RWPE2 (cell line): ENCODE data around the gene NKAIN2.

ENCODE experiments used
- ATAC-seq: fragments of 200-7000 bp; cut with Tn5 transposase; 3 replicates; pipeline ENCODE4 v1.9.1; 2021; ENCODE audit warnings: low read depth
- DNase-seq: peaks from one replicate; pipeline ENCODE4 v3.0.0-alpha.2; 2020; ENCODE audit warnings: low spot score
- H3K27ac ChIP-seq: fragments of 450-650 bp; 2 replicates; pipeline ENCODE4 v1.5.1; 2017; ENCODE audit warnings: mild to moderate bottlenecking; ENCODE audit not compliant: poor library complexity, severe bottlenecking
- H3K27me3 ChIP-seq: fragments of 250-450 bp; sonication (Bioruptor Pico); 2 replicates; pipeline ENCODE4 v1.5.1; 2021; ENCODE audit warnings: mild to moderate bottlenecking, moderate library complexity; ENCODE audit not compliant: insufficient read depth, poor library complexity, severe bottlenecking
- H3K36me3 ChIP-seq: fragments of 250-450 bp; sonication (Bioruptor Pico); 2 replicates; pipeline ENCODE4 v1.5.1; 2020; ENCODE audit warnings: low read depth, mild to moderate bottlenecking, moderate library complexity
- H3K4me1 ChIP-seq: fragments of 250-450 bp; sonication (Bioruptor Pico); 2 replicates; pipeline ENCODE4 v1.5.1; 2021; ENCODE audit warnings: mild to moderate bottlenecking, moderate library complexity; ENCODE audit not compliant: insufficient read depth, poor library complexity, severe bottlenecking
- H3K4me3 ChIP-seq: fragments of 250-450 bp; sonication (Bioruptor Pico); 2 replicates; pipeline ENCODE4 v1.5.1; 2021; ENCODE audit warnings: mild to moderate bottlenecking, moderate library complexity; ENCODE audit not compliant: severe bottlenecking
- H3K9me3 ChIP-seq: fragments of 250-450 bp; sonication (Bioruptor Pico); 2 replicates; pipeline ENCODE4 v1.5.1; 2021; ENCODE audit warnings: mild to moderate bottlenecking, moderate library complexity; ENCODE audit not compliant: severe bottlenecking
- CTCF ChIP-seq: fragments of 450-650 bp; IDR thresholded peaks from one replicate; pipeline ENCODE4 v1.5.1; 2017; ENCODE audit warnings: mild to moderate bottlenecking, moderate library complexity; ENCODE audit not compliant: poor library complexity, severe bottlenecking

The NKAIN2 gene

GRCh38 chr6:124273701-124274100 lies 470.0 kb downstream of the NKAIN2 start:
- no peaks in the 10 kb centered on the region for H3K27me3 ChIP-seq
- no peak for DNase-seq
- TF ChIP-seq CTCF: no peak
- H3K4me1 ChIP-seq: no peaks in the 10 kb centered on the region
- no peak for ATAC-seq
- no peak overlapping the region for H3K27ac ChIP-seq
- no peak overlapping the region for H3K4me3 ChIP-seq
- H3K36me3 ChIP-seq: no peaks in the 10 kb centered on the region
- no peaks in the 10 kb centered on the region for H3K9me3 ChIP-seq

GRCh38 chr6:124282541-124282940 lies 478.9 kb downstream of the NKAIN2 start:
- H3K4me1 ChIP-seq: no peaks in the 10 kb centered on the region
- H3K27ac ChIP-seq: no peak overlapping the region
- H3K36me3 ChIP-seq: no peaks in the 10 kb centered on the region
- H3K4me3 ChIP-seq: no peak overlapping the region
- no peaks in the 10 kb centered on the region for H3K27me3 ChIP-seq
- DNase-seq (no peak), ATAC-seq (no peak)
- TF ChIP-seq CTCF: no peak
- H3K9me3 ChIP-seq: no peaks in the 10 kb centered on the region

- Histone ChIP-seq H3K27ac (no peak overlapping the region), H3K4me1 (no peaks in the 10 kb centered on the region), H3K27me3 (no peaks in the 10 kb centered on the region), H3K4me3 (no peak overlapping the region), H3K36me3 (no peaks in the 10 kb centered on the region), H3K9me3 (no peaks in the 10 kb centered on the region)
- ATAC-seq (no peak), DNase-seq (no peak)
- TF ChIP-seq CTCF: no peak
Measured at GRCh38 chr6:124283486-124283885, 479.8 kb downstream of the NKAIN2 start.

- DNase-seq (no peak), ATAC-seq (no peak)
- Histone ChIP-seq H3K4me1 (no peaks in the 10 kb centered on the region), H3K4me3 (no peak overlapping the region), H3K27me3 (no peaks in the 10 kb centered on the region), H3K27ac (no peak overlapping the region), H3K36me3 (no peaks in the 10 kb centered on the region), H3K9me3 (no peaks in the 10 kb centered on the region)
- no peak for TF ChIP-seq CTCF
Measured at GRCh38 chr6:124285146-124285545, 481.5 kb downstream of the NKAIN2 start.

GRCh38 chr6:124294574-124295200 lies 491.0 kb downstream of the NKAIN2 start:
- ATAC-seq: no peak
- DNase-seq: no peak

More at GRCh38 chr6:124294574-124295200, 491.0 kb downstream of the NKAIN2 start:
- TF ChIP-seq CTCF: no peak
- no peaks in the 10 kb centered on the region for H3K27me3 ChIP-seq
- H3K36me3 ChIP-seq: no peaks in the 10 kb centered on the region
- H3K27ac ChIP-seq: no peak overlapping the region
- H3K4me3 ChIP-seq: no peak overlapping the region
- no peaks in the 10 kb centered on the region for H3K9me3 ChIP-seq
- H3K4me1 ChIP-seq: no peaks in the 10 kb centered on the region
